Neural progenitor cell (in vitro differentiated cells): ENCODE measurements around the gene CNTN1. TPM values are rescaled to one million over a fixed set of nuclear protein-coding genes. Genes with fewer than 3 reads are reported as not detected.

Experiments
- DNase-seq: peaks from one replicate; pipeline ENCODE4 v3.0.0-alpha.2; 2016; ENCODE audit warnings: low spot score
- H2AFZ ChIP-seq: fragments of 200-600 bp; sonication (generic); replicated peaks from 2 replicates; pipeline ENCODE4 v1.6.1; 2016; ENCODE audit warnings: antibody characterized with exemption
- H3F3A ChIP-seq: fragments of 200-600 bp; sonication (generic); 2 replicates; pipeline ENCODE4 v1.6.1; 2016; ENCODE audit warnings: antibody characterized with exemption, low read depth
- H3K27ac ChIP-seq: fragments of 200-600 bp; sonication (generic); 2 replicates; pipeline ENCODE4 v1.5.1; 2016; ENCODE audit warnings: mild to moderate bottlenecking
- H3K27me3 ChIP-seq: fragments of 200-600 bp; sonication (generic); 2 replicates; pipeline ENCODE4 v1.6.1; 2016; ENCODE audit warnings: mild to moderate bottlenecking, moderate library complexity
- H3K36me3 ChIP-seq: fragments of 200-600 bp; sonication (generic); 2 replicates; pipeline ENCODE4 v1.5.1; 2016
- H3K4me1 ChIP-seq: fragments of 200-600 bp; sonication (generic); 2 replicates; pipeline ENCODE4 v1.6.1; 2016; ENCODE audit warnings: mixed run types
- H3K4me2 ChIP-seq: fragments of 200-600 bp; sonication (generic); 2 replicates; pipeline ENCODE4 v1.6.1; 2016
- H3K4me3 ChIP-seq: fragments of 200-600 bp; sonication (generic); 2 replicates; pipeline ENCODE4 v1.5.1; 2016
- H3K79me2 ChIP-seq: fragments of 200-600 bp; sonication (generic); 2 replicates; pipeline ENCODE4 v1.6.1; 2016; ENCODE audit warnings: low read depth
- H3K9ac ChIP-seq: fragments of 200-600 bp; sonication (generic); 2 replicates; pipeline ENCODE4 v1.6.1; 2016
- H3K9me3 ChIP-seq: fragments of 200-600 bp; sonication (generic); 2 replicates; pipeline ENCODE4 v1.5.1; 2016; ENCODE audit warnings: low read depth
- H4K20me1 ChIP-seq: fragments of 200-600 bp; sonication (generic); 2 replicates; pipeline ENCODE4 v1.6.1; 2016; ENCODE audit warnings: low read depth
- H3K27ac Mint-ChIP-seq: 3 replicates; pipeline ENCODE4 v1.8.0; 2021; ENCODE audit warnings: mixed read lengths
- H3K27me3 Mint-ChIP-seq: 2 replicates; pipeline ENCODE4 v1.8.0; 2022; ENCODE audit warnings: low read depth, mild to moderate bottlenecking, inconsistent platforms, moderate library complexity, mixed read lengths; ENCODE audit not compliant: insufficient read depth
- H3K36me3 Mint-ChIP-seq: 3 replicates; pipeline ENCODE4 v1.8.0; 2021; ENCODE audit warnings: mixed read lengths
- H3K4me1 Mint-ChIP-seq: 3 replicates; pipeline ENCODE4 v1.8.0; 2021; ENCODE audit warnings: mixed read lengths
- H3K4me3 Mint-ChIP-seq: 3 replicates; pipeline ENCODE4 v1.8.0; 2021; ENCODE audit warnings: mild to moderate bottlenecking, moderate library complexity, mixed read lengths
- H3K9me3 Mint-ChIP-seq: 3 replicates; pipeline ENCODE4 v1.8.0; 2020; ENCODE audit warnings: mixed read lengths
- CTCF ChIP-seq: fragments of 200-600 bp; sonication (generic); IDR thresholded peaks from 2 replicates; pipeline ENCODE4 v1.5.1; 2017; ENCODE audit warnings: antibody characterized with exemption, mild to moderate bottlenecking
- EZH2 ChIP-seq: fragments of 200-600 bp; sonication (generic); IDR thresholded peaks from 2 replicates; pipeline ENCODE4 v1.6.1; 2017; ENCODE audit warnings: antibody characterized with exemption, mild to moderate bottlenecking, moderate library complexity
- EZH2phosphoT487 ChIP-seq: fragments of 200-600 bp; sonication (generic); IDR thresholded peaks from 2 replicates; pipeline ENCODE4 v1.6.1; 2017; ENCODE audit warnings: antibody characterized with exemption
- total RNA-seq: library from RNA; depleted of rRNA; stranded (reverse); fragments of >200 nt; gene quantifications from 2 replicates; pipeline ENCODE4 v1.2.3, GENCODE V29; 2015; ENCODE audit warnings: low replicate concordance

Gene CNTN1
- total RNA-seq, 1 donor from 2014 or later, result 0.17 TPM

GRCh38 chr12:40988824-40989223, 296.6 kb downstream of the CNTN1 start:
- TF ChIP-seq CTCF, result no peak
- no peak for TF ChIP-seq EZH2phosphoT487
- TF ChIP-seq EZH2, result no peak
- Histone ChIP-seq H2AFZ (peak overlapping the region; percentile 55), H3K4me1 (no peaks in the 10 kb centered on the region), H3K27ac (no peak overlapping the region), H3K9me3 (no peaks in the 10 kb centered on the region), H3K9ac (no peak overlapping the region), H3K4me3 (no peak overlapping the region), H3K79me2 (no peaks in the 10 kb centered on the region), H3F3A (no peaks in the 10 kb centered on the region), H3K4me2 (no peak overlapping the region), H3K27me3 (no peaks in the 10 kb centered on the region), H4K20me1 (no peaks in the 10 kb centered on the region), H3K36me3 (no peaks in the 10 kb centered on the region)
- DNase-seq, result no peak
- Mint-ChIP-seq H3K4me1 (no peaks in the 10 kb centered on the region), H3K36me3 (no peaks in the 10 kb centered on the region), H3K27me3 (peaks cover 4% of the 10 kb centered on the region), H3K9me3 (no peaks in the 10 kb centered on the region), H3K27ac (no peak overlapping the region), H3K4me3 (no peak overlapping the region)

- H3K79me2 ChIP-seq, result no peaks in the 10 kb centered on the region
- H3F3A ChIP-seq, result no peaks in the 10 kb centered on the region
- H3K9me3 ChIP-seq, result no peaks in the 10 kb centered on the region
- DNase-seq, result no peak
- H3K9me3 Mint-ChIP-seq, result no peaks in the 10 kb centered on the region
- no peaks in the 10 kb centered on the region for H3K36me3 ChIP-seq
- H3K27ac ChIP-seq, result no peak overlapping the region
- H2AFZ ChIP-seq, result no peak overlapping the region
- H3K27me3 Mint-ChIP-seq, result peaks cover 4% of the 10 kb centered on the region
- no peak overlapping the region for H3K4me2 ChIP-seq
- no peak overlapping the region for H3K27ac Mint-ChIP-seq
- H3K4me1 ChIP-seq, result no peaks in the 10 kb centered on the region
- H3K9ac ChIP-seq, result no peak overlapping the region
- H3K27me3 ChIP-seq, result no peaks in the 10 kb centered on the region
- H3K4me3 Mint-ChIP-seq, result no peak overlapping the region
- H4K20me1 ChIP-seq, result no peaks in the 10 kb centered on the region
- H3K4me1 Mint-ChIP-seq, result no peaks in the 10 kb centered on the region
- TF ChIP-seq CTCF (no peak), EZH2phosphoT487 (no peak), EZH2 (no peak)
- no peaks in the 10 kb centered on the region for H3K36me3 Mint-ChIP-seq
- no peak overlapping the region for H3K4me3 ChIP-seq
These were observed 297.5 kb downstream of the CNTN1 start for GRCh38 chr12:40989785-40990184.

GRCh38 chr12:40992158-40992557, 299.9 kb downstream of the CNTN1 start:
- H2AFZ ChIP-seq, result no peak overlapping the region
- H3K4me1 ChIP-seq, result no peaks in the 10 kb centered on the region
- Mint-ChIP-seq H3K27ac (no peak overlapping the region), H3K27me3 (peaks cover 2% of the 10 kb centered on the region), H3K36me3 (no peaks in the 10 kb centered on the region), H3K4me3 (no peak overlapping the region), H3K4me1 (no peaks in the 10 kb centered on the region), H3K9me3 (no peaks in the 10 kb centered on the region)
- H3K9ac ChIP-seq, result no peak overlapping the region
- H3K27ac ChIP-seq, result no peak overlapping the region
- no peak for DNase-seq
- H3K9me3 ChIP-seq, result no peaks in the 10 kb centered on the region
- TF ChIP-seq EZH2 (no peak), EZH2phosphoT487 (no peak), CTCF (no peak)
- H3K4me3 ChIP-seq, result no peak overlapping the region
- no peaks in the 10 kb centered on the region for H3F3A ChIP-seq
- no peaks in the 10 kb centered on the region for H4K20me1 ChIP-seq
- H3K27me3 ChIP-seq, result no peaks in the 10 kb centered on the region
- H3K36me3 ChIP-seq, result no peaks in the 10 kb centered on the region
- no peaks in the 10 kb centered on the region for H3K79me2 ChIP-seq
- H3K4me2 ChIP-seq, result no peak overlapping the region

GRCh38 chr12:40992674-40993073, 300.4 kb downstream of the CNTN1 start:
- no peak overlapping the region for H2AFZ ChIP-seq
- H3K36me3 Mint-ChIP-seq, result no peaks in the 10 kb centered on the region
- H3K9me3 Mint-ChIP-seq, result no peaks in the 10 kb centered on the region
- no peaks in the 10 kb centered on the region for H3K27me3 ChIP-seq
- H3F3A ChIP-seq, result no peaks in the 10 kb centered on the region
- no peaks in the 10 kb centered on the region for H4K20me1 ChIP-seq
- no peaks in the 10 kb centered on the region for H3K4me1 ChIP-seq
- H3K4me1 Mint-ChIP-seq, result no peaks in the 10 kb centered on the region
- H3K79me2 ChIP-seq, result no peaks in the 10 kb centered on the region
- no peak overlapping the region for H3K9ac ChIP-seq
- H3K9me3 ChIP-seq, result no peaks in the 10 kb centered on the region
- H3K4me3 Mint-ChIP-seq, result no peak overlapping the region
- H3K27ac ChIP-seq, result no peak overlapping the region
- TF ChIP-seq EZH2 (no peak), CTCF (no peak), EZH2phosphoT487 (no peak)
- H3K4me2 ChIP-seq, result no peak overlapping the region
- no peaks in the 10 kb centered on the region for H3K36me3 ChIP-seq
- no peak overlapping the region for H3K27ac Mint-ChIP-seq
- H3K4me3 ChIP-seq, result no peak overlapping the region
- DNase-seq, result no peak
- peaks cover 2% of the 10 kb centered on the region for H3K27me3 Mint-ChIP-seq
